HCT116 (cell line): ENCODE data around the gene CD2BP2. TPM values are rescaled to one million over a fixed set of nuclear protein-coding genes. Genes with fewer than 3 reads are reported as not detected.

Experiments
- ATAC-seq: fragments of 200-7000 bp; cut with Tn5 transposase; 2 replicates; pipeline ENCODE4 v1.9.1; 2020; ENCODE audit warnings: mild to moderate bottlenecking, moderate library complexity
- BruUV-seq: library from RNA; stranded (reverse); fragments of 400-500 nt; replicated peaks from 2 replicates; lab custom pipeline; 2021; lab: Mats Ljungman, UMichigan
- CTCF ChIA-PET: fragments of 300-600 bp; sonication (Branson Sonifier 250); formaldehyde crosslinking; loops from one replicate; lab custom pipeline; 2021; ENCODE audit warnings: antibody characterized with exemption; lab: Charles Lee
- POLR2A ChIA-PET: fragments of 300-600, 350-600 bp; sonication (Branson Sonifier 250); formaldehyde crosslinking; loops from one replicate; lab custom pipeline; 2021; ENCODE audit warnings: antibody characterized with exemption; lab: Charles Lee
- RAD21 ChIA-PET, 2 experiments: fragments of 300-600 bp; sonication (Branson Sonifier 250); formaldehyde crosslinking; loops; one replicate each; lab custom pipeline; 2023; ENCODE audit warnings: low total read pairs in 2 of 2; ENCODE audit not compliant: uncharacterized antibody in 2 of 2, unreplicated experiment in 2 of 2, low non-redundant PET in 1 of 2; lab: Charles Lee
- DNase-seq: peaks from one replicate; pipeline ENCODE4 v3.0.0-alpha.2; 2010; ENCODE audit warnings: low read depth, low spot score
- H2AFZ ChIP-seq: fragments of 200-600 bp; shearing (Covaris generic), sonication (generic); 2 replicates; pipeline ENCODE4 v1.6.1; 2017; ENCODE audit warnings: low read depth, mixed run types, mixed read lengths, antibody characterized with exemption, low read length; ENCODE audit not compliant: poor library complexity, severe bottlenecking
- H3K27ac ChIP-seq: 2 replicates; pipeline ENCODE4 v1.5.1; 2012; ENCODE audit warnings: low read depth, low read length
- H3K27me3 ChIP-seq: fragments of 200-600 bp; sonication (generic); 2 replicates; pipeline ENCODE4 v1.6.1; 2016; ENCODE audit warnings: mixed run types, low read length, mixed read lengths; ENCODE audit not compliant: insufficient read depth
- H3K36me3 ChIP-seq, 2 experiments: fragments of 200-500 bp in 1 of 2; fragments of 200-600 bp in 1 of 2; sonication (Bioruptor generic) in 1 of 2; sonication (generic) in 1 of 2; 2 replicates each; pipeline versions ENCODE4 v1.5.1 to v1.6.1; 2014 to 2016; ENCODE audit warnings: low read length in 2 of 2, inconsistent platforms in 1 of 2, mixed read lengths in 1 of 2, mixed run types in 1 of 2; ENCODE audit not compliant: insufficient read depth in 2 of 2, control insufficient read depth in 1 of 2
- H3K4me1 ChIP-seq, 2 experiments: fragments of 200-600 bp in 1 of 2; sonication (generic) in 1 of 2; 2 replicates each; pipeline versions ENCODE4 v1.5.1 to v1.6.1; 2012 to 2017; ENCODE audit warnings: low read length in 2 of 2, inconsistent platforms in 1 of 2, mild to moderate bottlenecking in 1 of 2, mixed read lengths in 1 of 2, mixed run types in 1 of 2, moderate library complexity in 1 of 2; ENCODE audit not compliant: insufficient read depth in 2 of 2, control insufficient read depth in 1 of 2
- H3K4me2 ChIP-seq: fragments of 200-600 bp; sonication (generic); 2 replicates; pipeline ENCODE4 v1.6.1; 2017; ENCODE audit warnings: mixed run types, low read length, mixed read lengths
- H3K4me3 ChIP-seq, 2 experiments: fragments of 200-600 bp in 1 of 2; sonication (generic) in 1 of 2; replicated peaks in 1 of 2; 2 replicates each; pipeline ENCODE4 v1.5.1; 2011 to 2016; ENCODE audit warnings: low read length in 2 of 2, control low read depth in 1 of 2, low read depth in 1 of 2, mild to moderate bottlenecking in 1 of 2, mixed read lengths in 1 of 2, mixed run types in 1 of 2
- H3K79me2 ChIP-seq: fragments of 200-600 bp; sonication (generic); 2 replicates; pipeline ENCODE4 v1.6.1; 2017; ENCODE audit warnings: mild to moderate bottlenecking, mixed run types, low read length, moderate library complexity, mixed read lengths; ENCODE audit not compliant: insufficient read depth
- H3K9ac ChIP-seq: fragments of 200-600 bp; sonication (generic); 2 replicates; pipeline ENCODE4 v1.6.1; 2016; ENCODE audit warnings: low read length, mixed read lengths
- H3K9me2 ChIP-seq: fragments of 200-600 bp; sonication (generic), shearing (Covaris generic); 2 replicates; pipeline ENCODE4 v1.6.1; 2017; ENCODE audit warnings: mixed run types, mild to moderate bottlenecking, moderate library complexity; ENCODE audit not compliant: insufficient read depth
- H3K9me3 ChIP-seq, 2 experiments: fragments of 200-500 bp in 1 of 2; fragments of 200-600 bp in 1 of 2; sonication (Bioruptor generic) in 1 of 2; sonication (generic) in 1 of 2; 2 replicates each; pipeline ENCODE4 v1.6.1; 2014 to 2017; ENCODE audit warnings: low read length in 2 of 2, mixed read lengths in 2 of 2, inconsistent platforms in 1 of 2, low read depth in 1 of 2, mild to moderate bottlenecking in 1 of 2, mixed run types in 1 of 2, moderate library complexity in 1 of 2; ENCODE audit not compliant: control insufficient read depth in 1 of 2, insufficient read depth in 1 of 2
- H4K20me1 ChIP-seq: fragments of 200-600 bp; sonication (generic), shearing (Covaris generic); 2 replicates; pipeline ENCODE4 v1.6.1; 2017; ENCODE audit warnings: mixed run types, mild to moderate bottlenecking, moderate library complexity; ENCODE audit not compliant: insufficient read depth
- CTCF ChIP-seq, 3 experiments: fragments of 200-600 bp in 1 of 3; sonication (generic) in 1 of 3; IDR thresholded peaks in 2 of 3; conservative IDR thresholded peaks in 1 of 3; 2 replicates each; pipeline ENCODE4 v1.5.1; 2012 to 2017; ENCODE audit warnings: low read depth in 2 of 3, low read length in 2 of 3, antibody characterized with exemption in 1 of 3, borderline replicate concordance in 1 of 3, control low read depth in 1 of 3, mild to moderate bottlenecking in 1 of 3, mixed read lengths in 1 of 3, mixed run types in 1 of 3, moderate library complexity in 1 of 3; ENCODE audit not compliant: insufficient read depth in 1 of 3
- ELF1 ChIP-seq: IDR thresholded peaks from 2 replicates; pipeline ENCODE4 v1.6.1; 2012; ENCODE audit warnings: low read depth, borderline replicate concordance
- FOSL1 ChIP-seq: IDR thresholded peaks from 2 replicates; pipeline ENCODE4 v1.6.1; 2012; ENCODE audit warnings: low read depth
- TCF7L2 ChIP-seq: IDR thresholded peaks from 2 replicates; pipeline ENCODE4 v1.7.0; 2011; ENCODE audit warnings: borderline replicate concordance, inconsistent platforms; ENCODE audit not compliant: insufficient read depth, insufficient read length; ENCODE audit errors: extremely low read depth
- intact Hi-C: fragments of 100-400 bp; cut with micrococcal nuclease; formaldehyde crosslinking; loops from 2 replicates; pipeline ENCODE4 v1.10.0; 2022
- total RNA-seq: library from RNA; stranded (reverse); gene quantifications from one replicate; pipeline ENCODE4 v1.2.1, GENCODE V29; 2021; ENCODE audit not compliant: unreplicated experiment

Gene CD2BP2
- total RNA-seq, 1 experiment from 2014 or later = 51.8 TPM

GRCh38 chr16:30352488-30353401, 2.4 kb downstream of the CD2BP2 start:
- ChIA-PET CTCF (no interaction called here), RAD21 (no interaction called here), POLR2A (no interaction called here)
- peak overlapping the region; percentile 74 for H3K4me2 ChIP-seq
- H3K36me3 ChIP-seq = peaks cover 9 to 43% of the 10 kb centered on the region in 2 experiments; a peak in 2 of 4 replicates
- H4K20me1 ChIP-seq = no peaks in the 10 kb centered on the region
- no peaks in the 10 kb centered on the region for H3K9me3 ChIP-seq
- no peak overlapping the region for H2AFZ ChIP-seq
- no peaks in the 10 kb centered on the region for H3K9me2 ChIP-seq
- peaks cover 34% of the 10 kb centered on the region for H3K79me2 ChIP-seq
- H3K9ac ChIP-seq = peak overlapping the region; percentile 28; the same call in 1 of the 2 replicates
- ATAC-seq = no peak
- H3K27ac ChIP-seq = peak overlapping the region; percentile 59
- H3K4me3 ChIP-seq = no peak overlapping the region
- no TSS peak for BruUV-seq
- H3K4me1 ChIP-seq = peaks cover 39 to 54% of the 10 kb centered on the region in 2 experiments
- no peaks in the 10 kb centered on the region for H3K27me3 ChIP-seq
- intact Hi-C loops = no loop called here
- TF ChIP-seq CTCF (IDR thresholded peaks at IDR 0.05 in 2 of 3, conservative IDR thresholded peaks at IDR 0.05 in 1 of 3; ENCODE audit: borderline replicate concordance in 1 of 3, insufficient read depth in 1 of 3, low read depth in 2 of 3, low read length in 2 of 3) (peak in 2 of 3 experiments; percentile 41 to 46; a peak in 3 of 6 replicates), FOSL1 (no peak), ELF1 (no peak), TCF7L2 (no peak)
- DNase-seq = no peak
